Activated naive CD4-positive, alpha-beta T cell treated with anti-CD3 and anti-CD28 coated beads, Interleukin-2, amount 50 U/mL, for 72 hours (primary cell): ENCODE data around the gene HAUS1. TPM values are rescaled to one million over a fixed set of nuclear protein-coding genes. Genes with fewer than 3 reads are reported as not detected.
"Not testable (repeated sequence)": the region's sequence is repeated elsewhere in the genome, so short reads cannot be mapped to it uniquely, and the experiment has no call there.

Source experiments
- ATAC-seq, 2 donors: fragments of 150-1000 bp; cut with Tn5 transposase; 2 replicates each; pipeline ENCODE4 v1.10.0; 2021; ENCODE audit warnings: mild to moderate bottlenecking in 2 of 2, moderate library complexity in 2 of 2
- DNase-seq, 2 donors: peaks; one replicate each; pipeline ENCODE4 v3.0.0; 2021 to 2022; ENCODE audit warnings: low spot score in 2 of 2
- H3K27ac Mint-ChIP-seq, 2 donors: one replicate each; pipeline ENCODE4 v1.8.0; 2022; ENCODE audit warnings: mild to moderate bottlenecking in 2 of 2, mixed read lengths in 2 of 2
- H3K36me3 Mint-ChIP-seq, 2 donors: one replicate each; pipeline ENCODE4 v1.8.0; 2022; ENCODE audit warnings: mixed read lengths in 2 of 2
- H3K9me3 Mint-ChIP-seq, 2 donors: one replicate each; pipeline ENCODE4 v1.8.0; 2022; ENCODE audit warnings: mixed read lengths in 2 of 2
- total RNA-seq, 2 donors: library from RNA; stranded (reverse); gene quantifications; one replicate each; pipeline ENCODE4 v1.2.3, GENCODE V29; 2022

The HAUS1 gene
- total RNA-seq, 2 donors from 2014 or later: 54.4 to 61.4 TPM

DNA sequence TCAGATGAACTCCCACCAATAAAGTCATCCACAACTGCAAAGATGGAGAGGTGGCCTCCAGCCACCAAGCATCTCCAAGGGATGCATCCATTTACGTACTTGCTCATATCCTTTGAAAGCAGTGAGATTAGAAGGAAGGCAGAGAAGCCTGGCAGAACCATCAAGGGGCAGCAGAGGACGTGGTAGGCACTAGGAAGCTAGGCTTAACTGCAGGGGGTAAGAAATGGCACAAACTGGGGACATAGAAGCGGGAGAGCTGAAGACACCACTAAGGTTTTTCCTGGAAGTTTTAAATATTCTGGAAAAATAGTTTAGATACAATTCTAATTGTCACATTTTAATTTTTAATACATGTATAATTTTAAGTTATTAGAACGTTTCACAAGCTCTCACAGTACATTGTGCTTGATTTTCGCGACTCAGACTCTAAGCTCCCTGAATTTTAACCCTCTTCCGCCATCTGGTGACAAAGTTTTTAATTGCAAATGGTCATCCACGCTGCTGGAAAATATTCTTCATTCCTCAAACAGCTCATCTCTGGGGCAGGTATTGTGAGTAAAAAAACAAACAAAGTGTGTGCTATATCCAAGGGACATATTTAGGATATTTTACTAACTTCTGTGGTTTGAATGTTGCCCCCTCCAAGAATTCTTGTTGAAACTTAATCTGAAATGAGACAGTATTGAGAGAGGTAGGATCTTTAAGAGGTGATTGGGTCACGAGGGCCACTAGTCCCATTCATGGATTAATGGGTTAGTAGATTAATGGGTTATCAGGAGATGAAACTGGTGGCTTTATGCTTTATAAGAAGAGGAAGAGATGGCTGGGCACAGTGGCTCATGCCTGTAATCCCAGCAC lies 30.5 kb upstream of the HAUS1 start:
- H3K27ac Mint-ChIP-seq: peak overlapping the region in 1 of 2 donors; percentile 29
- ATAC-seq (peak; percentile 54 to 66), DNase-seq (peak in 1 of 2 donors; percentile 81)
- H3K36me3 Mint-ChIP-seq: no peaks in the 10 kb centered on the region
- no peaks in the 10 kb centered on the region for H3K9me3 Mint-ChIP-seq

DNA sequence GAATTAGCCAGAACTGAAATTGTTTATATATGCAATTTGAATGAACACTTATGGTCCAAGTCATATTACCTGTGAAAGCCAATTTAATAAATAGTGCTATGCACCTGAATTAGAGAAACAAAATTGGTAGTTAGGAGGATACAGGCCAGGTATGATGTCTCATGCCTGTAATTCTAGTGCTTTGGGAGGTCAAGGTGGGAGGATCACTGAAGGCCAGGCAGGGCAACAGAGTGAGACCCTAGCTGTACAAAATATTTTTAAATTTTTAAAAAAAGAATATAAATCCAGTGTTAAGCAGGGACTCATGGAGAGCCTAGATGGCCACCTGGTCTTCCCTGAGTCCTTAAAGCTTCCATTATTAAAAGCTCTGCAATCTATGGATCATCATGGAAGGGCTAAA lies 24.8 kb upstream of the HAUS1 start:
- Mint-ChIP-seq H3K27ac (no peak overlapping the region), H3K9me3 (no peaks in the 10 kb centered on the region), H3K36me3 (no peaks in the 10 kb centered on the region)
- ATAC-seq (no peak), DNase-seq (no peak)

DNA sequence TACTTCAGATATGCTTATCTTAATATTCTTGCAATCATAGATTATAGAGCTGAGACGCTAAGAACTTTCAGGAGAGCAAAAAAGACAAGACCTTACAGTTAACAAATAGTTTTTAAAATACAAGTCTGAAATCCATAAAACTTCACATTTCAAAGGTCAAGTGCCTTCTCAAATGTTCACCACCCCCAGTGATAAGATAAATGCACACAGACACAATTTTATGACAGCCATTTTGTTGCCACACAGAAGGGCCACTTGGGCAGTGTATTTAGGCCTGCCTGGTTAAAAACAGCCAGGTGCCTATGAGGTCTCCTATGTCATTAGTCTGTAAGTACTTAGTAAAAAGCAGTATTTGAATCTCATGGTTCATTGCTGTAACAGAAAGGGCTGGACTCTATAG lies 24.0 kb upstream of the HAUS1 start:
- Mint-ChIP-seq H3K27ac (peak overlapping the region in 1 of 2 donors; percentile 36), H3K9me3 (no peaks in the 10 kb centered on the region), H3K36me3 (no peaks in the 10 kb centered on the region)
- no peak for ATAC-seq
- no peak for DNase-seq

DNA sequence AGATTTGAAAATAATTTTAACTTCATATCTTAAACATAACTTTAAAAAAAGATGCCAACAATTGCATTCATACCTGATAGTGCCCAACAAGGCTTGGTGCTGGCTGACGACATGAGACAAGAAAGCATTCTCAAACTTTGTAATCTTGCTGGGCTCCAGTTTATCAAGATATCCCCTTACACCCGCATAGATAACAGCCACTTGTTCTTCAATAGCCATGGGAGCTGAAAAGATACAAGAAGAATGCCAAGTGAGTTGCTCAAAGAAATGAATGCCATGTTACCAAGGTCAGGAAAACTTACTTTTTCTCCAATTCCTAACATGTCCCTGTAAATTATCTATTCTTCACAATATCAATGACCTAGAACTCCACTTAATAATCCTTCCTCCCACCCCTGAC lies 19.8 kb upstream of the HAUS1 start:
- no peaks in the 10 kb centered on the region for H3K9me3 Mint-ChIP-seq
- peaks cover 9 to 17% of the 10 kb centered on the region in 2 donors for H3K36me3 Mint-ChIP-seq
- DNase-seq: no peak
- H3K27ac Mint-ChIP-seq: no peak overlapping the region
- no peak for ATAC-seq

DNA sequence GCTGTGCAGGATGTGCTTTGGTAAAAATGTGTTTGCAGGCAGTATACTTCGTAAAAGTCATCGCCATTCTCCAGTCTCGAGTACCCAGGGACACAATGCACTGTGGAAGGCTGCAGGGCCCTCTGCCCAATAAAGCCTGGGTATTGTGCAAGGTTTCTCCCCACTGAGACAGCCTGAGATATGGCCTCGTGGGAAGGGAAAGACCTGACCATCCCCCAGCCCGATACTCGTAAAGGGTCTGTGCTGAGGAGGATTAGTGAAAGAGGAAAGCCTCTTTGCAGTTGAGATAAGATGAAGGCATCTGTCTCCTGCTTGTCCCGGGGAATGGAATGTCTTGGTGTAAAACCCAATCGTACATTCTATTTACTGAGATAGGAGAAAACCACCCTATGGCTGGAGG lies 15.7 kb upstream of the HAUS1 start:
- not testable (repeated sequence) for ATAC-seq, DNase-seq, H3K27ac Mint-ChIP-seq

DNA sequence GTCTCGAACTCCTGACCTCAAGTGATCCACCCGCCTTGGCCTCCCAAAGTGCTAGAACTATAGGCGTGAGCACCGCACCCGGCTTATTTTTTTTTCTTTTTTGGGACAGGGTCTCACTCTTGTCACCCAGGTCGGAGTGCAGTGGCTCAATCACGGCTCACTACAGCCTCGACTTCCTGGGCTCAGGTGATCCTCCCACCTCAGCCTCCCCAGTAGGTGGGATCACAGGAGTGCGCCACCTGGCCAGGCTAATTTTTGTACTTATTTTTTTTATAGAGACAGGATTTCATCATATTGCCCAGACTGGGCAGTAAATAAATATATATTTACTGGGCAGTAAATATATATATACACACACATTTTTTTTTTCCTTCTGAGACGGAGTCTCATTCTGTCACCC lies 8.7 kb upstream of the HAUS1 start:
- no peak for DNase-seq
- H3K36me3 Mint-ChIP-seq: peaks cover 23 to 50% of the 10 kb centered on the region in 2 donors
- H3K9me3 Mint-ChIP-seq: no peaks in the 10 kb centered on the region
- peak overlapping the region in 1 of 2 donors; percentile 93 for H3K27ac Mint-ChIP-seq
- ATAC-seq: no peak

More for the DNA sequence above, 15.7 kb upstream of the HAUS1 start:
- peaks cover 26 to 42% of the 10 kb centered on the region in 2 donors for H3K36me3 Mint-ChIP-seq
- not testable (repeated sequence) for H3K9me3 Mint-ChIP-seq

DNA sequence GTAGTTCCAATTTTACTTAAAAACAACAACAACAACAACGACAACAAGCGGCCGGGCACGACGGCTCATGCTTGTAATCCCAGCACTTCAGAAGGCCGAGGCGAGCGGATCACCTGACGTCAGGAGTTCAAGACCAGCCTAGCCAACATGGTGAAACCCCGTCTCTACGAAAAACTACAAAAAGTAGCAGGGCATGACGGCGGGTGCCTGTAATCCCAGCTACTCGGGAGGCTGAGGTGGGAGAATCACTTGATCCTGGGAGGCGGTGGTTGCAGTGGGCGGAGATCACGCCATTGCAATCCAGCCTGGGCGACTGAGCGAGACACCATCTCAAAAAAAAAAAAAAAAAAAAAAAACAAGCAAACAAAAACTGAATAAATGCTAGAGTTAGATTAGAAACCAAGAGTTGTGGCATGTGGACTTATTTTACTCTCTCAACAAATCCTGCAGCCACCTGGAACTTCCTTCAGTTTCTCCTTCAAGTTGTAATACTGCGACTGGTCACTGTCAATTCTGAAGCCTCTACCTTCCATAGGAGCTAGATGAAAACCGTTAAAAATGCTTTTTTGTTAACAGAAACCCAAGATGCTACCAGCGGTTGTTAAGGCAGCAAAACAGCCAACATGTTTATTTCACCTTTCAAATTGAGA lies 7.4 kb upstream of the HAUS1 start:
- Mint-ChIP-seq H3K9me3 (no peaks in the 10 kb centered on the region), H3K36me3 (peaks cover 15 to 39% of the 10 kb centered on the region in 2 donors), H3K27ac (peak overlapping the region; percentile 96 to 97)
- ATAC-seq (no peak), DNase-seq (no peak)

DNA sequence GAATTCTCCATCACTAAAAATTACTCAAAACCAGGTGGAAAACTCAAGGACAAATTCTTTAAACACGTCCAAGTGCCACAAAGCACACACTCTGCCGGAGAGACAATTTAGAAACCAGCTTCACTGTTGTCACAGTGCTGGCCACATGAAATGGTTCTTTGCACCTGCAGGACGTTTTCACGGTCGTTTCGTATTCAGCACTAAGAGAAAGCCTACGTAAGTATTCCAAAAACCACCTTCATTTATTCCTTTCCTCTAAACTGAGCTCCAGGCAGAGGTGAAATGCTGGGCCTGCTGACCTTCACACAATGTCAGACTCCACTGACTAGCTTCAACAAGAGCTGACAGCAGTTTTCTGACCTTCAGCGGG lies 6.8 kb upstream of the HAUS1 start:
- DNase-seq: no peak
- ATAC-seq: peak in 1 of 2 donors; percentile 12
- Mint-ChIP-seq H3K27ac (peak overlapping the region; percentile 96 to 97), H3K9me3 (no peaks in the 10 kb centered on the region), H3K36me3 (peaks cover 15 to 38% of the 10 kb centered on the region in 2 donors)

DNA sequence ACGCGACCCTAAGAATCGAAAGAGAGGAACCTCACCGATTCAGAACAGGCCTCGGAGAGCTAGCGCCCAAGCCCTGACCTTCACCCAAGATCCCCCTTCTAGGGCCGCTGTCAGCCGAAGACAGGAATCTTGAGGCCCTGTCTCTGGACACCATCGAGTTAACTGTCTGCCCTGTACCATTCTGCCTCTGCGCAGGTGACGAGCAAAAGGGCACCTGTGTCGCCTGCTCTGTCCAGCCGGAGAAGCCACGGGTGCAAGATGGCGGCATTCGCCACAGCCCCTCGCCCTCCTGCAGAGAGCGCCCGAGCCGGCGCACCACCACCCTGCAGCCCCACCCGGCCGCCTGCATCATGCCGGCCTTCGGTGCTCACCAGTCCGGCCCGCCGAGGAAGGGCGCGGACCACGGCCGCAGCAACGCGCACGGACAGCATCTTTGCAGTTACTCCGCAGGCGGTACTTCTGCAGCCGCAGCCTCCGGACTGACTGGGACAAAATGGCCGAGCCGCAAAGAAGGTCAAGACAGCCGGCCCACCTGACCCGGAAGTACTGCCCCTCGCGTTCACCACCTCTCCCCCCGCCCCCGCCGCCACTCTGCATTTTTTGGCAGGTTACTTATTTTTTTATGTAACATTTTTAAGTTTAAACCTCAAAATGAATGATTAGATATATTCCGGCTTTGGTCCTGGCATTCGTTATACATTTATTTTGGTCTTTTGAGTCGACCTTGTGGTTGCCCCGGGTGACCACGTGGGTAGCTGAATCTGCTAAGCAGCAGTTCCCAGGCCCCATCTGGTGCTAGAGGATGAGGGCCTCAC lies 6.2 kb upstream of the HAUS1 start, which contains the start of gene ATP5F1A:
TSS of gene ATP5F1A (minus strand) at position 496 of the 815 bp plus-strand sequence. CDS start at position 431, 65 bp downstream.
- ATAC-seq (peak; percentile 90 to 95), DNase-seq (peak; percentile 78 to 87)
- H3K36me3 Mint-ChIP-seq: peaks cover 15 to 38% of the 10 kb centered on the region in 2 donors
- H3K27ac Mint-ChIP-seq: peak within 1 kb of the TSS; percentile 96 to 99
- no peaks in the 10 kb centered on the region for H3K9me3 Mint-ChIP-seq

DNA sequence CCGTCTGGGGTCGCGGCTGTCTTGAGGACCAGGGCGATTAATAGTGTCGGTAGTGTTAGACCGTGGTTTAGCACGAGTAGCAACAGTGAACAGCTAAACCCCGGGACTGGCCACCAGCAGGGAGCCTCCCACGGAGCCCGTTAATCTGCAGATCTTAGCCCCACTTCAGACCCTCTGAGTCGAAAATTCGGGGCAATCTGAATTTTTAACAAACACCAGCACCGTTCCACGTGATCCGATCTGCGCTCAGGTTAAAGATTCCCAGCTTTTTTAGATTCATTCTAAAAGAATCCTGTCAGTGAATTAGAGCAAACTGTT lies 5.6 kb upstream of the HAUS1 start:
- no peak for ATAC-seq

DNA sequence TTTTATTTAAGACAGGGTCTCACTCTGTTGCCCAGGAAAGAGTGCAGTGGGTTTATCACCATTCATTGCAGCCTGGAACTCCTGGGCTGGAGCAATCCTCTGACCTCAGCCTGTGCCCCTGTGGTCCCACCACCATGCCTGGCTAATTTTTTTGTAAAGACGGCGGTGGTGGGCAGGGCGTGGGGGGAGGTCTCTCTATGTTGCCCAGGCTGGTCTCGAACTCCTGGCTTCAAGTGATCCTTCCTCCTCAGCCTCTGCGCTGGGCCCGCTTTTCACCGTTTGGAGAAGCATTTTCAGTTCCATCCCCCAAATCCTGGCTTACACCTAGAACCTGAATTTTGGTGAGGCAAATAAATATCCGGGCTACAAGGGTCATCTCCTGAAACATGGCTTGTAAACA lies 4.7 kb upstream of the HAUS1 start:
- H3K36me3 Mint-ChIP-seq: peaks cover 22 to 30% of the 10 kb centered on the region in 2 donors
- H3K9me3 Mint-ChIP-seq: no peaks in the 10 kb centered on the region
- ATAC-seq (no peak), DNase-seq (no peak)
- no peak overlapping the region for H3K27ac Mint-ChIP-seq

More for the DNA sequence above, 5.6 kb upstream of the HAUS1 start:
- peaks cover 15 to 34% of the 10 kb centered on the region in 2 donors for H3K36me3 Mint-ChIP-seq
- peak overlapping the region; percentile 96 to 99 for H3K27ac Mint-ChIP-seq
- no peak for DNase-seq
- H3K9me3 Mint-ChIP-seq: no peaks in the 10 kb centered on the region

DNA sequence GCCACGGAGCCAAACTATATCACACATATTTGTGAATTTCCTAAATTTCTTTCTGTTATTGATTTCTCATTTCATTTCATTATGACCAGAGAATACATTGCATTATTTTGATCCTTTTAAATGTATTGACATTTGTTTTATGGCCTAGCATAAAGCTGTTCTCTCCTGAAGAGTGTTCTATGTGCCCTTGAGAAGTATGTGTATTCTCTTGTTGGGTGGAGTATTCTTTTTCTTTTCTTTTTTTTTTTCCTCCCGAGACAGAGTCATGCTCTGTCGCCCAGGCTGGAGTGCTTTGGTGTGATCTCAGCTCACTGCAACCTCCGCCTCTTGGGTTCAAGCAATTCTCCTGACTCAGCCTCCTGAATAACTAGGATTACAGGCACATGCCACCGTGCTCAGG lies 5.2 kb downstream of the HAUS1 start:
- Mint-ChIP-seq H3K36me3 (peaks cover 14 to 36% of the 10 kb centered on the region in 2 donors), H3K27ac (no peak overlapping the region)
- DNase-seq: no peak

DNA sequence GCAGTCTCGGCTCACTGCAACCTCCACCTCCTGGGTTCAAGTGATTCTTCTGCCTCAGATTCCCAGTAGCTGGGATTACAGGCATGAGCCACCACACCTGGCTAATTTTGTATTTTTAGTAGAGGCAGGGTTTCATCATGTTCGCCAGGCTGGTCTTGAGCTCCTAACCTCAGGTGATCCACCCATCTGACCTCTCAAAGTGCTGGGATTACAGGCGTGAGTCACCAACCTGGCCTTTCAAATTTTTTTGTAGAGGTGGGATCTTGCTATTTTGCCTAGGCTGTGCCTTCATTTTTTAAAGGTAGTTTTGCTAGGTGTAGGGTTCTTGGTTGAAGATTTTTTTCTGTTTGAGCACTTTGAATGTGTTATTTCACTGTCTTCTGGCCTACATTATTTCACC lies 6.2 kb downstream of the HAUS1 start:
- Mint-ChIP-seq H3K36me3 (peaks cover 7 to 36% of the 10 kb centered on the region in 2 donors), H3K27ac (no peak overlapping the region), H3K9me3 (no peaks in the 10 kb centered on the region)
- no peak for ATAC-seq
- DNase-seq: no peak

More for the DNA sequence above, 5.2 kb downstream of the HAUS1 start:
- no peak for ATAC-seq
- H3K9me3 Mint-ChIP-seq: no peaks in the 10 kb centered on the region

DNA sequence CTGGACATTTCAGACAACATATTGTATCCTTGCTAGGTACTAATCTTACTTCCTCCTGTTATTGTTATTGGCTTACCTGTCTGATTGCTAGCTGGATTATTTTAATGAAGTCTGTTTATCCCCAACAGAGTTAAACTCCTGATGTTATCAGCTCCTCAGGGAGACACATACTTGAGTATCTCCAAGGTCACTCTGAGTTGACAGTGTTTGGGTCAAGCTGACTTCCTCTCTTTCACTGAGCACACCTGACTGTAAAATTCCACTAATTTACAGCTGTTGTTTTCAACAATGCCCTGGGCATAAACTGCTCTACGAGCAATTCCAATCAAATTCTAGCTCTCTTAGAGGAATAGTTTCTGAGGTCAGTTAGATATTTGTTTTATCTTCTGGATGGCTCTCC lies 9.6 kb downstream of the HAUS1 start:
- H3K27ac Mint-ChIP-seq: no peak overlapping the region
- DNase-seq: no peak
- no peaks in the 10 kb centered on the region for H3K9me3 Mint-ChIP-seq
- no peak for ATAC-seq
- peaks cover 12 to 33% of the 10 kb centered on the region in 2 donors for H3K36me3 Mint-ChIP-seq

DNA sequence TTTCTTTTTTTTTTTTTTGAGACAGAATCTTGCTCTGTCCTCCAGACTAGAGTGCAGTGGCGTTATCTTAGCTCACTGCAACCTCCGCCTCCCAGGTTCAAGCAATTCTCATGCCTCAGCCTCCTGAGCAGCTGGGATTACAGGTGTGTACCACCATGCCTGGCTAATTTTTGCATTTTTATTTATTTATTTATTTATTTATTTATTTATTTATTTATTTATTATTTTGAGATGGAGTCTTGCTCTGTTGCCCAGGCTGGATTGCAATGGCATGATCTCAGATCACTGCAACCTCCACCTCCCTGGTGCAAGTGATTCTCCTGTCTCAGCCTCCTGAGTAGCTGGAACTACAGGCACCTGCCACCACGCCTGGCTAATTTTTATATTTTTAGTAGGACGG lies 22.4 kb downstream of the HAUS1 start:
- H3K36me3 Mint-ChIP-seq, H3K27ac Mint-ChIP-seq, ATAC-seq, H3K9me3 Mint-ChIP-seq, DNase-seq: not testable (repeated sequence)

DNA sequence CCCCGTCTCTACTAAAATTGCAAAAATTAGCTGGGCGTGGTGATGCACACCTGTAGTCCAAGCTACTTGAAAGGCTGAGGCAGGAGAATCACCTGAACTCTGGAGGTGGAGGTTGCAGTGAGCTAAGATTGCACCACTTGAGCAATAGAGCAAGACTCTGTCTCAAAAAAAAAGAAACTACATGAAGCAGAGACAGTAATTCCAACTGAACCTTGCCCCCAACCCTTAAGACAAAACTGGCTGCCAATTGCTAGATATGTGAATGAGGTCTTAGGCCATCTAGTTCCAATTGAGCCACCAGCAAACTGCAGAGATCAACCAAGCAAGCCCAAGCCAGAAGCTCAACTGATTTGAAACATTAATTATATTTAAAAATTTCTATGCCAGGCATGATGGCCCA lies 25.9 kb downstream of the HAUS1 start:
- Mint-ChIP-seq H3K27ac (no peak overlapping the region), H3K36me3 (peaks cover 0 to 6% of the 10 kb centered on the region in 2 donors), H3K9me3 (no peaks in the 10 kb centered on the region)
- DNase-seq: no peak
- ATAC-seq: no peak

DNA sequence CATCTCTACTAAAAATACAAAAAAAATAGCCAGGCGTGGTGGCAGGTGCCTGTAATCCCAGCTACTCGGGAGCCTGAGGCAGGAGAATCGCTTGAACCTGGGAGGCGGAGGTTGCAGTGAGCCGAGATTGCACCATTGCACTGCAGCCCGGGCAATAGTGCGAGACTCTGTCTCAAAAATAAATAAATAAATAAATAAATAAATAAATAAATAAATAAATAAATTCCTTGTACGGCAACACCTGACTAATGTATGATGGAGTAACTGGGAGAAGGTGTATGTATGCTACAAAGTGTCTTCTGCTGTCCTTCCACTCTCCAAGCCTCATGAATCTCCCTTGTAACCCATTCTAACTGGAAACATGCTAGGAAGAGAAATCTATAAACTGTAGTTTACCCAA lies 26.4 kb downstream of the HAUS1 start:
- not testable (repeated sequence) for H3K36me3 Mint-ChIP-seq, DNase-seq, H3K27ac Mint-ChIP-seq, H3K9me3 Mint-ChIP-seq, ATAC-seq
